GM12878 (cell line): ENCODE measurements around the gene SLCO4A1. TPM values are rescaled to one million over a fixed set of nuclear protein-coding genes. Genes with fewer than 3 reads are reported as not detected.
A peak's percentile ranks its signal among the peaks of the same experiment; 100 is the strongest.

Experiments used
- ATAC-seq: fragments of 200-7000 bp; cut with Tn5 transposase; 3 replicates; pipeline ENCODE4 v1.9.1; 2020; ENCODE audit warnings: mild to moderate bottlenecking, moderate library complexity
- BruUV-seq: library from RNA; stranded (reverse); fragments of 400-500 nt; replicated peaks from 2 replicates; lab custom pipeline; 2021; lab: Mats Ljungman, UMichigan
- CTCF ChIA-PET: fragments of 300-600 bp; sonication (Branson Sonifier 250); formaldehyde crosslinking; extraction: SDS; loops from one replicate; lab custom pipeline; 2021; ENCODE audit warnings: inconsistent platforms; lab: Yijun Ruan, JAX
- POLR2A ChIA-PET: fragments of 350-600 bp; formaldehyde crosslinking; extraction: SDS; loops from one replicate; lab custom pipeline; 2021; ENCODE audit warnings: inconsistent platforms; lab: Charles Lee
- RAD21 ChIA-PET: fragments of 300-600 bp; sonication (Branson Sonifier 250); formaldehyde crosslinking; loops from one replicate; lab custom pipeline; 2023; ENCODE audit warnings: antibody characterized with exemption; ENCODE audit not compliant: unreplicated experiment; lab: Charles Lee
- SMC1A ChIA-PET: fragments of 300-600 bp; sonication (Branson Sonifier 250); formaldehyde crosslinking; loops from one replicate; lab custom pipeline; 2023; ENCODE audit not compliant: unreplicated experiment, uncharacterized antibody; lab: Charles Lee
- DNase-seq: peaks from one replicate; pipeline ENCODE4 v3.0.0-alpha.2; 2011; ENCODE audit warnings: low read depth, low spot score
- FAIRE-seq: peaks from 3 replicates; lab custom pipeline; 2011; peaks lifted over from hg19 to GRCh38; lab: Jason Lieb, UNC
- H2AFZ ChIP-seq: 2 replicates; pipeline ENCODE4 v1.6.0; 2011; ENCODE audit warnings: low read depth, low read length, control low read depth; ENCODE audit not compliant: control insufficient read depth
- H3K27ac ChIP-seq: 2 replicates; pipeline ENCODE4 v1.5.1; 2011; ENCODE audit warnings: control low read depth; ENCODE audit not compliant: control insufficient read depth, insufficient read depth
- H3K27me3 ChIP-seq, 2 experiments: replicated peaks in 1 of 2; 2 replicates each; pipeline versions ENCODE4 v1.6.0 to v1.6.1; 2011; ENCODE audit warnings: low read length in 1 of 2; ENCODE audit not compliant: control insufficient read depth in 2 of 2, insufficient read depth in 2 of 2
- H3K36me3 ChIP-seq, 2 experiments: 2 replicates each; pipeline ENCODE4 v1.5.1; 2011; ENCODE audit warnings: low read length in 1 of 2; ENCODE audit not compliant: control insufficient read depth in 2 of 2, insufficient read depth in 2 of 2
- H3K4me1 ChIP-seq: 2 replicates; pipeline ENCODE4 v1.6.1; 2011; ENCODE audit warnings: mild to moderate bottlenecking, low read length, moderate library complexity, mixed read lengths; ENCODE audit not compliant: control insufficient read depth, insufficient read depth
- H3K4me2 ChIP-seq: 2 replicates; pipeline ENCODE4 v1.6.0; 2011; ENCODE audit warnings: control low read depth; ENCODE audit not compliant: control insufficient read depth, insufficient read depth
- H3K4me3 ChIP-seq: fragments of 200-600 bp; sonication (generic); 2 replicates; pipeline ENCODE4 v1.5.1; 2016
- H3K79me2 ChIP-seq: 2 replicates; pipeline ENCODE4 v1.6.0; 2011; ENCODE audit warnings: low read length; ENCODE audit not compliant: control insufficient read depth, insufficient read depth
- H3K9ac ChIP-seq: 2 replicates; pipeline ENCODE4 v1.8.0; 2011; ENCODE audit warnings: low read length, control low read depth, mixed read lengths; ENCODE audit not compliant: control insufficient read depth, insufficient read depth
- H3K9me3 ChIP-seq: replicated peaks from 3 replicates; pipeline ENCODE4 v1.5.1; 2011; ENCODE audit warnings: mild to moderate bottlenecking, low read length; ENCODE audit not compliant: control insufficient read depth, insufficient read depth
- H4K20me1 ChIP-seq: 2 replicates; pipeline ENCODE4 v1.6.0; 2011; ENCODE audit not compliant: control insufficient read depth, insufficient read depth
- BHLHE40 ChIP-seq, 2 experiments: fragments of 450-650 bp in 1 of 2; IDR thresholded peaks; 2 replicates each; pipeline ENCODE4 v1.6.1; 2011 to 2017; ENCODE audit warnings: low read depth in 2 of 2, borderline replicate concordance in 1 of 2, improper control_type of control experiment in 1 of 2, low read length in 1 of 2, mild to moderate bottlenecking in 1 of 2
- FOXK2 ChIP-seq: fragments of 450-650 bp; IDR thresholded peaks from 2 replicates; pipeline ENCODE4 v1.6.1; 2017; ENCODE audit warnings: mild to moderate bottlenecking, moderate library complexity
- HDAC2 ChIP-seq: fragments of 200-600 bp; sonication (generic); IDR thresholded peaks from 2 replicates; pipeline ENCODE4 v1.6.1; 2017
- MLLT1 ChIP-seq: fragments of 450-650 bp; IDR thresholded peaks from 2 replicates; pipeline ENCODE4 v1.6.1; 2016; ENCODE audit warnings: mild to moderate bottlenecking
- NR2F1 ChIP-seq: fragments of 450-650 bp; conservative IDR thresholded peaks from 2 replicates; pipeline ENCODE4 v1.6.1; 2017; ENCODE audit warnings: mild to moderate bottlenecking
- ZBTB11 ChIP-seq: fragments of 450-650 bp; formaldehyde crosslinking; IDR thresholded peaks from 2 replicates; pipeline ENCODE4 v1.5.0; 2022; ENCODE audit warnings: mild to moderate bottlenecking, missing genetic modification characterization
- ZBTB33 ChIP-seq: fragments of 450-650 bp; IDR thresholded peaks from 2 replicates; pipeline ENCODE4 v1.6.1; 2017; ENCODE audit warnings: mild to moderate bottlenecking
- WGBS: methylation state at CpG from one replicate; pipeline ENCODE4 v1.1.6; 2016; ENCODE audit warnings: low lambda C conversion rate; ENCODE audit not compliant: insufficient replicate concordance, insufficient coverage; ENCODE audit errors: missing lambda C conversion rate; 5-methylcytosine and 5-hydroxymethylcytosine counted together
- in situ Hi-C: fragments of 300-500 bp; cut with MboI; formaldehyde crosslinking; loops from 9 replicates; pipeline ENCODE4 v1.14.3; 2018; ENCODE audit warnings: mixed read lengths
- intact Hi-C: fragments of 100-400 bp; cut with micrococcal nuclease; formaldehyde crosslinking; loops from one replicate; pipeline ENCODE4 v1.14.2; 2022; ENCODE audit not compliant: unreplicated experiment
- polyA plus RNA-seq, 11 experiments: library from polyadenylated mRNA; depleted of rRNA in 4 of 11; unstranded in 6 of 11; stranded (reverse) in 5 of 11; fragments of >200 nt; fragmentation: Nextera tagmentation in 4 of 11; fragmentation: Illumina TruSeq in 1 of 11; extraction: Ambion mirVana in 4 of 11; extraction: Trizol in 1 of 11; gene quantifications; 1 replicate in 1 of 11; 2 replicates in 10 of 11; pipeline versions ENCODE4 v1.2.1 to v1.2.3, GENCODE V29; 2011 to 2016; ENCODE audit warnings: inconsistent platforms in 2 of 11, missing spikeins in 2 of 11, low read depth in 1 of 11
- total RNA-seq, 4 experiments: library from RNA; depleted of rRNA in 3 of 4; stranded (reverse); fragments of >200 nt in 3 of 4; fragmentation: Illumina TruSeq in 1 of 4; extraction: Trizol in 1 of 4; gene quantifications; 2 replicates each; pipeline versions ENCODE4 v1.2.1 to v1.2.3, GENCODE V29; 2013 to 2021

The SLCO4A1 gene
- total and polyA plus RNA-seq, 10 of the 15 experiments (the other 5 are each of a cell fraction or from before 2014, with no cell fraction given) = 2.1 to 30.7 (median 12.0) TPM

GRCh38 chr20:62622877-62623487 lies 19.3 kb upstream of the SLCO4A1 start:
- Histone ChIP-seq H3K27me3 (no peaks in the 10 kb centered on the region), H3K36me3 (no peaks in the 10 kb centered on the region), H3K4me2 (peak overlapping the region; percentile 98), H3K4me1 (peaks cover 37% of the 10 kb centered on the region), H3K79me2 (no peaks in the 10 kb centered on the region), H3K4me3 (0 out of 2 replicates have a peak overlapping the region, but pooled peaks have one; percentile 38), H2AFZ (peak overlapping the region; percentile 64), H4K20me1 (no peaks in the 10 kb centered on the region), H3K9me3 (no peaks in the 10 kb centered on the region), H3K9ac (peak overlapping the region; percentile 70), H3K27ac (peak overlapping the region; percentile 82)
- intact Hi-C loops (no loop called here), in situ Hi-C loops (no loop called here)
- ATAC-seq (no peak), DNase-seq (no peak), FAIRE-seq (no peak)
- BruUV-seq = no TSS peak
- RAD21 ChIA-PET = interaction anchor here (0.7 to 2.3 kb wide), 9 partner anchors 11 to 172 kb away, joined by 3 to 25 read pairs (median 5); partner anchors contain the start of gene SLCO4A1
- no peak for TF ChIP-seq ZBTB33
- TF ChIP-seq HDAC2 = no peak
- TF ChIP-seq NR2F1 = 0 out of 2 replicates have a peak, but pooled peaks have one; percentile 4
- TF ChIP-seq ZBTB11 (CRISPR knock-in tag) = no peak
- no peak for TF ChIP-seq FOXK2
- TF ChIP-seq MLLT1 = peak; percentile 70; the same call in 1 of the 2 replicates
- TF ChIP-seq BHLHE40 (IDR thresholded peaks at IDR 0.05; ENCODE audit: borderline replicate concordance in 1 of 2, low read depth in 2 of 2, low read length in 1 of 2) = peak; percentile 83 to 91
- 73% methylated on average over 29 of the region's 29 CpGs for WGBS
- CTCF ChIA-PET = interaction anchor here (0.8 to 2.9 kb wide), 8 partner anchors 11 to 169 kb away, joined by 3 to 16 read pairs (median 4); no protein-coding TSS in a partner anchor
- POLR2A ChIA-PET = interaction anchor here (0.8 to 2.2 kb wide), 8 partner anchors 17 to 173 kb away, joined by 3 to 19 read pairs (median 6); partner anchors contain the start of genes MRGBP and SLCO4A1
- SMC1A ChIA-PET = interaction anchor here (0.7 to 2.2 kb wide), 6 partner anchors 14 to 169 kb away, joined by 3 to 11 read pairs (median 4); partner anchors contain the start of gene SLCO4A1
